ENCODE data around the gene GIMAP4. TPM values are rescaled to one million over a fixed set of nuclear protein-coding genes. Genes with fewer than 3 reads are reported as not detected.
"Not testable (repeated sequence)": the region's sequence is repeated elsewhere in the genome, so short reads cannot be mapped to it uniquely, and the experiment has no call there.

GIMAP4 gene
- total RNA-seq, 1 donor from 2014 or later = not detected

- Mint-ChIP-seq H3K27me3 (no peaks in the 10 kb centered on the region), H3K9me3 (no peaks in the 10 kb centered on the region), H3K27ac (no peak overlapping the region), H3K4me1 (ENCODE audit: unreplicated experiment) (no peaks in the 10 kb centered on the region), H3K4me3 (no peak overlapping the region), H3K36me3 (no peaks in the 10 kb centered on the region)
- no peak for DNase-seq (ENCODE audit: extremely low spot score, unreplicated experiment)
- no peak for TF ChIP-seq CTCF (conservative IDR thresholded peaks at IDR 0.05)
Observed at GRCh38 chr7:150594805-150595204, 27.6 kb downstream of the GIMAP4 start.

- H3K4me3 Mint-ChIP-seq = no peak overlapping the region
- H3K9me3 Mint-ChIP-seq = no peaks in the 10 kb centered on the region
- H3K4me1 Mint-ChIP-seq (ENCODE audit: unreplicated experiment) = no peaks in the 10 kb centered on the region
- no peak for DNase-seq (ENCODE audit: extremely low spot score, unreplicated experiment)
- TF ChIP-seq CTCF (conservative IDR thresholded peaks at IDR 0.05) = no peak
- no peak overlapping the region for H3K27ac Mint-ChIP-seq
- no peaks in the 10 kb centered on the region for H3K27me3 Mint-ChIP-seq
- H3K36me3 Mint-ChIP-seq = no peaks in the 10 kb centered on the region
Observed at GRCh38 chr7:150595361-150595760, 28.2 kb downstream of the GIMAP4 start.

GRCh38 chr7:150603600-150603999, 36.4 kb downstream of the GIMAP4 start:
- H3K4me3 Mint-ChIP-seq; H3K36me3 Mint-ChIP-seq; H3K27ac Mint-ChIP-seq; H3K4me1 Mint-ChIP-seq (ENCODE audit: unreplicated experiment); H3K9me3 Mint-ChIP-seq; H3K27me3 Mint-ChIP-seq; DNase-seq (ENCODE audit: extremely low spot score, unreplicated experiment): not testable (repeated sequence)

GRCh38 chr7:150610233-150610632, 43.0 kb downstream of the GIMAP4 start:
- no peak overlapping the region for H3K4me3 Mint-ChIP-seq
- H3K27me3 Mint-ChIP-seq = peaks cover 8% of the 10 kb centered on the region
- TF ChIP-seq CTCF (conservative IDR thresholded peaks at IDR 0.05) = no peak
- H3K4me1 Mint-ChIP-seq (ENCODE audit: unreplicated experiment) = no peaks in the 10 kb centered on the region
- no peak for DNase-seq (ENCODE audit: extremely low spot score, unreplicated experiment)
- no peak overlapping the region for H3K27ac Mint-ChIP-seq
- no peaks in the 10 kb centered on the region for H3K9me3 Mint-ChIP-seq
- H3K36me3 Mint-ChIP-seq = no peaks in the 10 kb centered on the region

GRCh38 chr7:150612925-150613324, 45.7 kb downstream of the GIMAP4 start:
- no peak overlapping the region for H3K4me3 Mint-ChIP-seq
- no peaks in the 10 kb centered on the region for H3K9me3 Mint-ChIP-seq
- TF ChIP-seq CTCF (conservative IDR thresholded peaks at IDR 0.05) = no peak
- peaks cover 4% of the 10 kb centered on the region for H3K27me3 Mint-ChIP-seq
- no peak for DNase-seq (ENCODE audit: extremely low spot score, unreplicated experiment)
- H3K4me1 Mint-ChIP-seq (ENCODE audit: unreplicated experiment) = no peaks in the 10 kb centered on the region
- no peaks in the 10 kb centered on the region for H3K36me3 Mint-ChIP-seq
- no peak overlapping the region for H3K27ac Mint-ChIP-seq

- Mint-ChIP-seq H3K27me3 (peaks cover 6% of the 10 kb centered on the region), H3K36me3 (no peaks in the 10 kb centered on the region), H3K27ac (no peak overlapping the region), H3K4me3 (no peak overlapping the region), H3K9me3 (no peaks in the 10 kb centered on the region), H3K4me1 (ENCODE audit: unreplicated experiment) (no peaks in the 10 kb centered on the region)
- TF ChIP-seq CTCF (conservative IDR thresholded peaks at IDR 0.05) = no peak
- DNase-seq (ENCODE audit: extremely low spot score, unreplicated experiment) = no peak
Observed at GRCh38 chr7:150613880-150614279, 46.7 kb downstream of the GIMAP4 start.

- H3K27me3 Mint-ChIP-seq; DNase-seq (ENCODE audit: extremely low spot score, unreplicated experiment); H3K27ac Mint-ChIP-seq; H3K4me1 Mint-ChIP-seq (ENCODE audit: unreplicated experiment); H3K36me3 Mint-ChIP-seq; H3K4me3 Mint-ChIP-seq; H3K9me3 Mint-ChIP-seq: not testable (repeated sequence)
Observed at GRCh38 chr7:150614426-150614825, 47.2 kb downstream of the GIMAP4 start.

- not testable (repeated sequence) for H3K27ac Mint-ChIP-seq; H3K4me3 Mint-ChIP-seq; H3K9me3 Mint-ChIP-seq; H3K36me3 Mint-ChIP-seq; DNase-seq (ENCODE audit: extremely low spot score, unreplicated experiment); H3K4me1 Mint-ChIP-seq (ENCODE audit: unreplicated experiment); H3K27me3 Mint-ChIP-seq
Observed at GRCh38 chr7:150615221-150615755, 48.1 kb downstream of the GIMAP4 start.

All from type B pancreatic cell (in vitro differentiated cells).